ENCODE results near the gene KAZN.

GRCh38 chr1:14642712-14643111 is 44.2 kb downstream of the KAZN start:
- TF ChIP-seq CTCF (IDR thresholded peaks at IDR 0.05; ENCODE audit: low read depth, low read length, poor library complexity, severe bottlenecking) (no peak), EZH2phosphoT487 (IDR thresholded peaks at IDR 0.05; ENCODE audit: borderline replicate concordance, low read length) (no peak)
